SKM-1 (cell line): Measurements from ENCODE around the gene NFYA.
A peak's percentile ranks its signal among the peaks of the same experiment; 100 is the strongest.

ENCODE experiments used
- DNase-seq: peaks from one replicate; lab custom pipeline; 2025; ENCODE audit not compliant: unreplicated experiment; lab: John Stamatoyannopoulos, UW

Gene NFYA

GRCh38 chr6:41073203-41073967 is 611 bp downstream of the NFYA start:
- peak; percentile 65 for DNase-seq

- no peak for DNase-seq
These were observed 1.4 kb downstream of the NFYA start for GRCh38 chr6:41073968-41074691.

DNA sequence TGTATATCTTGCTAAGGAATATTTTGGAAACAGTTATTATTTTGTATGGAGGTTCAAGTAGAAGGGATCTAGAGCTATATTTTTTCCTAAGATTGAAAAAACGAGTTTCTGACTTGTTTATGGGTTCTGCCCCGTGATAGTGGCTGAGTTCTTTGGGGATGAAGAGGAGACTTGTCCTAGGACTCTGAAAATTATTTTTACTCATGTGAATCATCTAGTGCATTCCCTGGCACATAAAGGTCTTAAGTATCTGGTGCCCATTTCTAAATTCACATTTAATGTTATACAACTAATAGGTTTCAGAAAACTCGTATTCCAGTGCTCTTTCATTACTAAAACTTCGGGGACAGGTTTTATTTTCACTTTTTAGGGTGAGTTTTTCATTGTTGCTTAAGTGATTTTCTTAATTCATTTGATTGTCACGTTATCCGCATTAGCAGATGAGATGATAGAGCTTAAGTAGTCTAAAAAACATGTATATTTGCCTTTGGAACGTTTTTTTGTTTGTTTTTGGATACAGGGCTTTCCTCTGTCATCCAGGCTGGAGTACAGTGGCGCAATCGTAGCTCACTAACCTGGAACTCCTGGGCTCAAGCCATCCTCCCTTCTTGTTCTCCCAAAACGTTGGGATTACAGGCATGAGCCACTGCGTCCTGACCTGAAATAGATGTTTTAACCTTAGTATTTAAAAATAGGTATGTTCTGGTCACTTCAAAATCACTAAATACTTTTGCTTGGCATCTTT is 2.1 kb downstream of the NFYA start:
- no peak for DNase-seq

- DNase-seq: no peak
These were observed 3.2 kb downstream of the NFYA start for GRCh38 chr6:41075651-41076626.

- no peak for DNase-seq
These were observed 4.8 kb downstream of the NFYA start for GRCh38 chr6:41077536-41077935.

DNA sequence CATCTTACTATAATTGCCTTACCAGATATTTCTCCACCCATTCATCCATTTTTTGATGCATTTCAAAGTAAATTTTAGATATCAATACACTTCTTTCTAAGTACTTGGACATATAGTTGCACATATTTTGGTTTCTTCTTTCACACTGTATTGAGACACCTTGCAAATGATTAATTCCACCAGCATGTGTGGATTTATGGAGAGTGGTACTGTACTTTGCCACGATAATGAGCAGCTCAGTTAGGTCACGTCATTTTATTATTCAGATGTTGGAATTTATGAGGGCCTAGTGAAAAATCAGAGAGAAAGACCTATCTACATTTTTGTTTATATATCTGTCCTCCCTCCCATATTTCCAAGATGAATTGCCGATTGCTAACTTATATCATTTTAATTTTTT is 5.3 kb downstream of the NFYA start:
- DNase-seq: no peak

DNA sequence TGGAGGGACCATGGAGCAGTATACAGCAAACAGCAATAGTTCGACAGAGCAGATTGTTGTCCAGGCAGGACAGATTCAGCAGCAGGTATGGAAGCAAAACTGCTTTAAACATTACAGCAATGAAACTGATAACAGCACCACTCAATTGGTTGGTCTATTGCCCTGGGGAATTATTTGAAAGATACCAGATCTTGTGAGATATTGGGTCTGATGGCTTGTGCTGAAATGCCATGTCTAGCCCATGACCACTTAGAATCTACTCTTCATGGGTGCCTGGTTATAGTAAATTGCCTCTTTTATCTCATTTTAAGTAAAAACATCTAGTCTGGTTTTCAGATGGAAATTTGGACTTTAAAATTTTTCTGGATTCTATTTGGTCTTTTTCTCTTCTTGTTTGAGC is 6.3 kb downstream of the NFYA start:
- no peak for DNase-seq

- DNase-seq: no peak
These were observed 7.8 kb downstream of the NFYA start for GRCh38 chr6:41080621-41081020.

DNA sequence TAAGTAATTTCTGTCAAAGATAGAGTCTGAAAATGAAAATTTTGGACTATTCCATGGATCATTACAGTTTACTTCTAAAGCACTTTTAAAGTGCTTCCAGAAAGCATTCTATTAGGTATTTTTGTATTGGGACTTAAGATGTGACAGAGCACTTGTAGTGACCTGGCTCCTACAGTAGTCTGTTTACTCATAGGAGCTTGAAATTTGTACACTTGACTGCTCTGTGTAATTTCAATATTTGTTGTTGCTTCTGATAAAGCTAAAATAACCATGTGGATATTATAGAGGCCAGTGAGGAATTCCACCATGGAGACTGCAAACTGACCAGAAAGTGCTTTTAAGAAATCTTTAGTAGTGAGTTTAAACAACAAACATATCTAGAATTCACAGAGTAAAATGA is 10.3 kb downstream of the NFYA start:
- DNase-seq: no peak

DNA sequence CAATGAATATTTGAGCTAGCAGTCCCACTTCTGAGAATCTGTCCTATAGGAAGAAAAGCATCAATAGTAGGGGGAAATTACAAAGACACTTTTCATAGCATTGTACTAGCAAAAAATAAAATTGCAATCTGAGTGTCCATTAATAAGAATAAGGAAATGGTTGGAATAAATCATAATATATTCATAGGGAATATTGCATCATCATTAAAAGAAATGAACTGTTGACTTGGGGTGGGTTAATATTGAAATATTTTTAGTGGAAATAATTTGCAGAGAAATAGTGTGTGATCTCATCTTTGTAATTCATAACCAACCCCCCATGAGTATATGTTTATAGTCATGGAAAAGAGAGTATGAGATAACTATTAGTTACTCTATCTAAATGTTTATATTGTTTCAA is 12.4 kb downstream of the NFYA start:
- no peak for DNase-seq

DNA sequence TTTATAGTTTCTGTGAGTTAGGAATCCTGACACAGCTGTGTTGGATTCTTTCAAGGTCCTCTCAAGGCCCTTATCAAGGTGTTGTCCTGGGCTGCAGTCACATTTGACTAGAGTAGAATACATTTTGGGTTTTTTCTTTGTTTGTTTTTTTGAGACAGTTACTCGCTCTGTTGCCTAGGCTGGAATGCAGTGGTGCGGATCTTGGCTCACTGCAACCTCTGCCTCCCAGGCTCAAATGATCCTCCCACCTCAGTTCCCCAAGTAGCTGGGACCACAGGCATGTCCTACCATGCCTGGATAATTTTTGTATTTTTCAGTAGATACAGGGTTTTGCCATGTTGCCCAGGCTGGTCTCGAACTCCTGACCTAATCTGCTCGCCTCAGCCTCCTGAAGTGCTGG is 15.7 kb downstream of the NFYA start:
- no peak for DNase-seq

DNA sequence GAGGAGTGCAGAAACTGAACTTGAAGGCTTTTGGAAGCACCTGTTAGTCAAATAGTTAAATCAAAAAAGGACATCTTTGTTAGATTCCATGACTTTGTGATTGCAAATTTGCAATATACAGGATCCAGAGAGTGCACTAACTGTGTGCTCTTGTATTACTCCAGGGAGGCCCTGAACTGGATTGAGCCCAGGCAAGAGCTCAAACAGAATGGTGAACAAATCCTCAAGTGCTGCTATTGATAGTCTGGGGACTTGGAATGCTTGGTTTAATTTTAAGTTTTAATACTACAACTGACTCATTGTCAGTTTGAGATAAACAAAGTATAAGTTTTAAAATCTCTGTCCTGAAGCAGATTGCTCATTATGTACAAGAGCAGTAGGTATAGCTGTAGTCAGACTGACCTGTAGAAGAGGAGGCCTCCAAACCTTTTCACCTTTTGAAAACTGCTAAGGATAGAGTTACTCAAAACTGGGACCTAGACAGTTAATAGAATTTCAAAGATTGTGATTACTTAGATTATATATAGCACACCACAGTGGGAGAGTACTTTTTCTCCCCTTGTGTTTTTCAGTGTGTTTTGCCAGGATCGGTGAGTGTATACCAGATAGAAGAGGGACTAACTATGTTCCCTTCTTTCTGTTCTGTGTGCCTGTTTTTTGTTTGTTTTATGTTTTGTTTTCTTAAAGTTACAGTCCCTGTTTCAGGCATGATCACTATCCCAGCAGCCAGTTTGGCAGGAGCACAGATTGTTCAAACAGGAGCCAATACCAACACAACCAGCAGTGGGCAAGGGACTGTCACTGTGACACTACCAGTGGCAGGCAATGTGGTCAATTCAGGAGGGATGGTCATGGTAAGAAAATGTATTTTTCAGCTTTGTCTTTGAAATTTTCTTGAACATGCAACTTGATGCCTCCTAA is 18.3 kb downstream of the NFYA start:
- DNase-seq: no peak

GRCh38 chr6:41092421-41093140 is 19.8 kb downstream of the NFYA start:
- peak; percentile 9 for DNase-seq

DNA sequence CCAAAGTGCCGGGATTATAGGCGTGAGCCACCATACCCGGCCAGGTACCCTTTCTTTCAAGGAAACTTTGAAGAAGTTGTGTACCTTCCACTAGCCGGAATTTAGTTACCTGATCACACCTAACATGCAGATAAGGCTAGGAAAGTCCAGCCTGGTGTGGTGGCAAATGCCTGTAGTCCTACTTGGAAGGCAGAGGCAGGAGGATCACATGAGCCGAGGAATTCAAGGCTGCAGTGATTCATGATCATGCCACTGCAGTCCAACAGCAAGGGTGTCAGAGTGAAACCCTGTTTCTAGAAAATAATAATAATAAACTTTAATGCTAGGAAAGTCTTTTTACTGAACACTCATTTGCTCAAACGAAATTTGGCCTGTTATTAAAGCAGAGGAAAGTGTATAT is 21.0 kb downstream of the NFYA start:
- no peak for DNase-seq

- no peak for DNase-seq
These were observed 24.8 kb downstream of the NFYA start for GRCh38 chr6:41097467-41098090.

GRCh38 chr6:41098366-41098765 is 25.6 kb downstream of the NFYA start:
- no peak for DNase-seq

DNA sequence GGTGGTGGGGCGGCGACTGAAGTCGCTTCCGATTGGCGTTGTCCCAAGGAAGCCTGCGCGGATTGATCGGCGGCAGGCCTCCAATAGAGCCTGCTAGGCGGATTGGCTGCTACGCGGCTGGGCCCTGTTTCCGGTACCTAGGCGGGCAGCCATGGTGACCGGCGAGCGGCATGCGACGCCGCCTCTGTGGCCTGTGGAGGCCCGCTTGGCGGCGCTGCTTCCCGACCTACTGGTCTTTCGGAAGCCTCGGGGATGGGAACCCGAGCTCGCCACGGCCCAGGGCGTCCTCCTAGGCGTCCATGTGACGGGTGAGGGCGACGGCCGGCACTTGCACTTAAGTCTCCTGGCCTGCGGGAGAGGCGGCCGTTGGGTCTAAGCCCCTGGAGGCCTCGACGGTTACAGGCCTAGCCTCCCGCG is 28.1 kb downstream of the NFYA start:
- no peak for DNase-seq

GRCh38 chr6:41103847-41104246 is 31.1 kb downstream of the NFYA start:
- no peak for DNase-seq

DNA sequence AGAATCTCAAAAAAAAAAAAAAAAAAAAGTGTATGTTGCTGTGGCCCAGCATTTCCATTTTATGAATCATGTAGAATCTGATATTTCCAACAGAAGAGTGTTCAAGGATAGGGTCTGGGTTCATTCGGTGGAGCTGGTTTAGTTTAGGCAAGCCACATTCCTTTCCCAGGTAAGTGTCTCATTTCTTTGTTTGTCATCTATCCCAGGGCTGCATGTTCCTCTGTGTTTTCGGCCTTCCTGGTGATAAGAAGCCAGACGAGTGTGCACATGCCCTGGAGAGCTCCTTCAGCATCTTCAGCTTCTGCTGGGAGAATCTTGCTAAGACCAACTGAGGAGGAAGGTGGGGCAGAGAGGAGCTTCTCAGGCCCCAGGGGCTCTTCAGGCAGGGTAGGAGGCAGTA is 38.2 kb downstream of the NFYA start:
- DNase-seq: no peak
